K562 (cell line): ENCODE data around the gene PCDHB3.

Experiments
- CBX3 ChIP-seq, 2 experiments: IDR thresholded peaks; 1 replicate in 1 of 2; 2 replicates in 1 of 2; pipeline ENCODE4 v1.6.1; 2012; ENCODE audit warnings: inconsistent platforms in 2 of 2, low read length in 2 of 2, borderline replicate concordance in 1 of 2, control low read depth in 1 of 2
- CTCF ChIP-seq, 3 experiments: IDR thresholded peaks in 2 of 3; conservative IDR thresholded peaks in 1 of 3; 2 replicates each; pipeline ENCODE4 v1.5.1; 2011 to 2012; ENCODE audit warnings: low read length in 3 of 3, mild to moderate bottlenecking in 3 of 3, control low read depth in 2 of 3, improper control_type of control experiment in 1 of 3, inconsistent platforms in 1 of 3, low read depth in 1 of 3, mixed read lengths in 1 of 3, moderate library complexity in 1 of 3; ENCODE audit not compliant: insufficient read depth in 2 of 3
- FOXA3 ChIP-seq, 2 experiments: fragments of 450-650 bp in 1 of 2; sonication (generic) in 1 of 2; formaldehyde crosslinking; IDR thresholded peaks in 1 of 2; conservative IDR thresholded peaks in 1 of 2; 2 replicates each; pipeline versions ENCODE4 v1.4.0 to v1.8.0; 2020 to 2022; ENCODE audit warnings: mild to moderate bottlenecking in 2 of 2, missing genetic modification reagents in 1 of 2
- RAD21 ChIP-seq, 2 experiments: fragments of 250-450 bp in 1 of 2; fragments of 450-650 bp in 1 of 2; sonication (Bioruptor Pico) in 1 of 2; formaldehyde crosslinking in 1 of 2; IDR thresholded peaks in 1 of 2; conservative IDR thresholded peaks in 1 of 2; 2 replicates each; pipeline versions ENCODE4 v1.4.0 to v1.8.0; 2020 to 2022; ENCODE audit warnings: mild to moderate bottlenecking in 2 of 2, moderate library complexity in 1 of 2

GRCh38 chr5:141051521-141051866 lies 48.8 kb upstream of the PCDHB3 start:
- TF ChIP-seq CTCF (IDR thresholded peaks at IDR 0.05 in 2 of 3, conservative IDR thresholded peaks at IDR 0.05 in 1 of 3; ENCODE audit: insufficient read depth in 2 of 3, low read depth in 1 of 3, low read length in 3 of 3) (no peak), RAD21 (CRISPR knock-in tag; conservative IDR thresholded peaks at IDR 0.05 in 1 of 2, IDR thresholded peaks at IDR 0.05 in 1 of 2) (no peak), FOXA3 (CRISPR knock-in tag; conservative IDR thresholded peaks at IDR 0.05 in 1 of 2, IDR thresholded peaks at IDR 0.05 in 1 of 2) (no peak), CBX3 (IDR thresholded peaks at IDR 0.05; ENCODE audit: borderline replicate concordance in 1 of 2, low read length in 2 of 2) (no peak)
